HG03045 (cell line): ENCODE measurements around the gene KIF26B.

Experiments
- ATAC-seq: cut with Tn5 transposase; IDR thresholded peaks from one replicate; pipeline ENCODE4 v1.9.1; 2021; ENCODE audit warnings: mild to moderate bottlenecking, moderate library complexity; ENCODE audit not compliant: unreplicated experiment

Gene KIF26B

GRCh38 chr1:245448975-245449431, 294.2 kb downstream of the KIF26B start:
- ATAC-seq: no peak

- ATAC-seq: no peak
These were observed 298.8 kb downstream of the KIF26B start for GRCh38 chr1:245453541-245453940.

DNA sequence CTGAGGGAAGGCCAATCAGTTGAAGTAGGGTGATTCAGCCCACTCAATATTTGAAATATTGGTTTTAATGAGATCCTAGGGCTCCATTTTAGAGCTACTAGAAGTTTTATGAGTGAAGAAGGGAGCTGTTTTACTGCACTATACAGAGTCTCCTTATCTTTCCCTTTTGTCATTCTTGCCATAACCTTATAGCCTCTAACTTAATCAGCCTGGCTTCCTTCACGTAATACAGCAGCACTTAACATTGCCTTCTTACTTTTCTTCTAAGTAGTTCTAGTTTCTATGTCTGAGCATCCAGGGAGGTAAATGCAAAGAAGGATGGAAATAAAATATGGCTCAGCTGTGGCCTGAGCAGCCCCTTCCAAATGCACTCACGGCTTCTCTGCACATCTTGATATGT, 299.3 kb downstream of the KIF26B start:
- ATAC-seq: no peak

DNA sequence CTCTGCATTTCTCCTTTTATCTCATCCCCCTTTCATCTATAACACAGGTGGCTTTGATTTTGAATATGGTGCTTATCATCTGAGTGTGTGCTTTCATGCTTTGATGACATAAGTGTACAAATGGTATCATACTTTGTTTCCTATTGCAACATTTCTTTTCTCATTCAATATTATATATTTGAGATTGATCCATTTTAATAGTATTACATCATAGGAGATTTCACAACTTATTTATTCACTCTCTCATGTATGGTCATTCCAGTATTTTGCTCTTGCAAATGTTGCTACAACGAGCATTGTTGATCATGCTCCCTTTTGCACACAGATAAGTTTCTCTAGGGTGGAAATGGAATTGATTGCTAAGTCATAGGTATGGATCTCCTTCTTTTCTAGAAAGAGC, 302.8 kb downstream of the KIF26B start:
- no peak for ATAC-seq

DNA sequence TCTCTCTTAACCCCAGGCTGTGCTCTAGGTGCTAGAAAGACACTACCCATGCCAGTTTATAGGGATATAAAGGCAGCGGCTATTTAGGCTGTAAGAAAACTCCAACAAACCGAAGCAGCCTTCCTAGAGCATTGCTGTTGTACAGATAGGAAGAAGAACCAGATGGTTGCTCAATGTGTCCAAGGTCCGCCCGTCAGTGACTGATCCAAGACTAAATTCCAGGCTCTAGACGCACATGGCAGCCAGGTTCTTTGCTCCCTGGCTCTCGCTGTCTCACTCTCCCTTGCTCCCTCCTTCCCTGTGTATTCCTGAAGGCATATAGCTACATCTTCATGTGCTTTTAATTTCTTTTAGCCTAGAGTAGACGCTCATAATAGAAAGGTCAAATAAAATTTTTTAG, 303.4 kb downstream of the KIF26B start:
- no peak for ATAC-seq

GRCh38 chr1:245458761-245459174, 304.0 kb downstream of the KIF26B start:
- no peak for ATAC-seq

GRCh38 chr1:245459621-245460020, 304.8 kb downstream of the KIF26B start:
- ATAC-seq: no peak

DNA sequence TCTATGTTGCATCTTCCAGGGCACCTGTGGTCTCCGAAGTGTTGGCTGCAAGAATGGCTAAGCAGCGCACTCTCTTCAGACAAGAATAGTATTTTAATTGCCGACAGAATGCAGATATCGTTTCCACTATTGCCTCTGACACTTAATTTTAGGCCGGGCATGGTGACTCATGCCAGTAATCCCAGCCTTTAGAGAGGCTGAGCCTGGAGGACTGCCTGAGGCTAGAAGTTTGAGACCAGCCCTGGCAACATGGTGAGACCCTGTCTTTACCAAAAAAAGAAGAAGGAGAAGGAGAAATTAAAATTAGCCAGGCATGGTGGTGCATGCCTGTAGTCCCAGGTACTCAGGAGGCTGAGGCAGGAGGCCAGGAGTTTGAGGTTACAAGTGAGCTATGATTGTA, 306.9 kb downstream of the KIF26B start:
- no peak for ATAC-seq

DNA sequence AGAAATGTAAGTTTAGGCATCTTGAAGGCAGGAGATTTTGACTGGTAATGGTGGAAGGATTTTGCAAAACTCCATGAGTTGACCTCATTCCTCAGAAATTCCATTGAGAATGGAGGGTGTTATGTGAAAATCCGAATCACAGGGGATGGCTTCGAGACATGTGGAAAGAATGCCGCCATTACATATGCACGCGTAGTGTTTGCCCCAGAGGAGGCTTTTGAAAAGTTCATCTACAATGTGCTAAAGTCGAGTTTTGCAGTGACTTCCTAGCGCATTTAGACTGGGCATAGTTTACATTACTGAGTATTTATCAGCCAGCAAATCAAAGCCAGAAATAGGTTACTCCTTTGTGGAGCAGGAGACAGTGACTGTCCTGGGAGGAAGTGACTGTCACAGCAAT, 307.4 kb downstream of the KIF26B start:
- ATAC-seq: no peak

- no peak for ATAC-seq
These were observed 308.8 kb downstream of the KIF26B start for GRCh38 chr1:245463392-245464165.

GRCh38 chr1:245464290-245464689, 309.5 kb downstream of the KIF26B start:
- no peak for ATAC-seq

DNA sequence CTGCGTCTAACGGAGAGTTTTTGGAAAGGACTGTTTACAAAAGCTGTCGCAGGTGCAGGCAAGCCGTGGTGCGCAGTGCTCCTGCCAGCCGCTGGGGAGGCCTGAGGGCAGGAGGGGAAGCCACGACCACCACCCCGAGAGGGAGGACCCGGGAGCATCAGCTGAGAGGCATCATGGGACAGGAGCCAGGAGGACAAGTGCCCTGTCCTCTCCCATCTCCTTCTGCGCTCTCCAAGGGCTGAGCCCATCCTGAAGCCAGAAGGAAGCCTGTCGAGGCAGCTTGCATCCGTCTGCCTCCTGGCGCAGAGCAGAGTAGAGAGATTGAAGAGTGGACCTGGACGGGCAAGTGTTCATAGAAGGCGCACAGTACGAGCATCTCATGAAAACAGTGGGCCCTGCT, 310.9 kb downstream of the KIF26B start:
- no peak for ATAC-seq

GRCh38 chr1:245466261-245466660, 311.5 kb downstream of the KIF26B start:
- no peak for ATAC-seq

- ATAC-seq: no peak
These were observed 313.0 kb downstream of the KIF26B start for GRCh38 chr1:245467804-245468203.

GRCh38 chr1:245469006-245469405, 314.2 kb downstream of the KIF26B start:
- ATAC-seq: no peak

DNA sequence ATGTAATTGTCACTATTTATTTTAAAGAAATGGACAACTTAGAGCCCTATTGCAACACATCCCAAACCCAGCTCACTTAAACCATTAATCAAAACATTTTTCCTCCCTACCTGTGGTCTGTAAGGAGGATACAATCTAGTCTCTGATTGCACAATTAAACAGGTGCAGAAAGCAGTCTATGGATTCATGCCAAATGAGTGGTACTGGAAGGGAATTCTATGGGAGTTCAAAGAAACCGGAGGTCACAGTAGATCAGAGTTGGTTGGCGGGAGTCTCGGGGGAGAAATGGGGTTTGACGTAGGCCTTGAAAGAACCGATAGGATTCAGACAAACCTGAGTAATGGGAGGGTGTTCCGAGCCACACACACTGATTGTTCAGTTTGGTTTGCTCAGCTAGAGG, 314.9 kb downstream of the KIF26B start:
- no peak for ATAC-seq

- ATAC-seq: no peak
These were observed 320.3 kb downstream of the KIF26B start for GRCh38 chr1:245475126-245475525.

GRCh38 chr1:245475961-245476516, 321.3 kb downstream of the KIF26B start:
- ATAC-seq: no peak

GRCh38 chr1:245477941-245478340, 323.2 kb downstream of the KIF26B start:
- no peak for ATAC-seq

DNA sequence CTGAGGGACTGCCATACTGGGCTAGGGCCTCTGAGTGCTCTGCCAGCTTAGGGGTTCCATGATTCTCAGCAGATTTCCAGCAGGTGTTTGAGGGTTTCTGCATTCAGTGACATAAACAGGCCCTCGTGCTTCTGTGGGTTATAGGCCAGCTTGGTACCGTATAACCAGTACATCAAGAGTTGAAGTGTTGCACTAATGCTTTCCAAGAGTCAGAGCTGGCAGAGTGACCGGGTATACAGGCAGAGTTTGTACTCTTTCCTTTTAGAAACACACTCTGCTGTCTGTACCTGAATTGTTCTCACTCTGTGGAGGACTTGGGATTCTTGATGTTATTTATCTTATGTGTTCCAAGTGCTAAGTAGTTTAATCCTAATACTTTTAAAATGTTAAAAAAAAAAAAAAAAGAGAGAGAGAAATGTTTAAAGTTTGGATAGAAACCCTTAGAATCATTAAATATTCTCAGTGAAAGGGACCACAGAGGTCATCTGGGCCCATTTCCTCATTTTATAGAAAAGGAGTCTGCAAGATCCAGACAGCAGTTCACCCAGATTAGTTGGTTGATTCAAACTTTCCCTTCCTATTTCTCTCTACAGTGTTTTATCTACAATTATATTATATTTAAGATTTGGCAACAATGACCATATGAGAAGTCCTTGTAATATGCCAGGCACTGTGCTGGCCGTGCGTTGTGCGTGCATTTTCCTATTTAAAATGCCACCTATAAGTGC, 325.8 kb downstream of the KIF26B start:
- ATAC-seq: no peak

- ATAC-seq: no peak
These were observed 326.5 kb downstream of the KIF26B start for GRCh38 chr1:245481261-245481660.

GRCh38 chr1:245483247-245483646, 328.5 kb downstream of the KIF26B start:
- no peak for ATAC-seq
